KOPT-K1 (cell line): Measurements from ENCODE around the gene PPM1N.

Experiments
- H3K27ac ChIP-seq: fragments of 200-600 bp; sonication (generic); 2 replicates; pipeline ENCODE4 v1.5.1; 2016; ENCODE audit warnings: antibody characterized with exemption, mild to moderate bottlenecking, low read depth, low read length; ENCODE audit not compliant: poor library complexity, severe bottlenecking
- H3K36me3 ChIP-seq: fragments of 200-600 bp; sonication (generic); 2 replicates; pipeline ENCODE4 v1.5.1; 2017; ENCODE audit warnings: antibody characterized with exemption, mild to moderate bottlenecking, low read length, moderate library complexity; ENCODE audit not compliant: insufficient read depth
- H3K9me3 ChIP-seq: fragments of 200-600 bp; sonication (generic); 2 replicates; pipeline ENCODE4 v1.5.1; 2017; ENCODE audit warnings: antibody characterized with exemption, low read length, mild to moderate bottlenecking; ENCODE audit not compliant: insufficient read depth, poor library complexity, severe bottlenecking

The PPM1N gene

GRCh38 chr19:45495178-45495577 is 3.1 kb upstream of the PPM1N start:
- no peaks in the 10 kb centered on the region for H3K36me3 ChIP-seq
- H3K9me3 ChIP-seq, result no peaks in the 10 kb centered on the region
- no peak overlapping the region for H3K27ac ChIP-seq

- no peaks in the 10 kb centered on the region for H3K9me3 ChIP-seq
- H3K36me3 ChIP-seq, result no peaks in the 10 kb centered on the region
- no peak overlapping the region for H3K27ac ChIP-seq
Measured at GRCh38 chr19:45496349-45496953, 1.8 kb upstream of the PPM1N start.

- Histone ChIP-seq H3K36me3 (no peaks in the 10 kb centered on the region), H3K9me3 (no peaks in the 10 kb centered on the region), H3K27ac (no peak overlapping the region)
Measured at GRCh38 chr19:45497791-45498190, 452 bp upstream of the PPM1N start.

- H3K9me3 ChIP-seq, result no peaks in the 10 kb centered on the region
- no peaks in the 10 kb centered on the region for H3K36me3 ChIP-seq
- no peak overlapping the region for H3K27ac ChIP-seq
Measured at GRCh38 chr19:45499196-45500180, 1.2 kb downstream of the PPM1N start.

GRCh38 chr19:45500918-45501729 is 2.9 kb downstream of the PPM1N start:
- no peak overlapping the region for H3K27ac ChIP-seq

GRCh38 chr19:45501730-45502014 is 3.4 kb downstream of the PPM1N start:
- Histone ChIP-seq H3K9me3 (no peaks in the 10 kb centered on the region), H3K27ac (no peak overlapping the region), H3K36me3 (no peaks in the 10 kb centered on the region)

More at GRCh38 chr19:45500918-45501729, 2.9 kb downstream of the PPM1N start:
- Histone ChIP-seq H3K36me3 (no peaks in the 10 kb centered on the region), H3K9me3 (no peaks in the 10 kb centered on the region)

GRCh38 chr19:45502111-45502510 is 3.9 kb downstream of the PPM1N start:
- H3K9me3 ChIP-seq, result no peaks in the 10 kb centered on the region
- no peak overlapping the region for H3K27ac ChIP-seq
- H3K36me3 ChIP-seq, result no peaks in the 10 kb centered on the region

GRCh38 chr19:45503909-45504308 is 5.7 kb downstream of the PPM1N start:
- H3K27ac ChIP-seq, result no peak overlapping the region
- H3K9me3 ChIP-seq, result no peaks in the 10 kb centered on the region
- no peaks in the 10 kb centered on the region for H3K36me3 ChIP-seq

GRCh38 chr19:45505151-45505995 is 7.1 kb downstream of the PPM1N start:
- no peaks in the 10 kb centered on the region for H3K9me3 ChIP-seq
- H3K36me3 ChIP-seq, result no peaks in the 10 kb centered on the region
- H3K27ac ChIP-seq, result no peak overlapping the region

GRCh38 chr19:45505996-45506245 is 7.7 kb downstream of the PPM1N start:
- H3K9me3 ChIP-seq, result no peaks in the 10 kb centered on the region
- no peaks in the 10 kb centered on the region for H3K36me3 ChIP-seq
- peak overlapping the region; percentile 91 for H3K27ac ChIP-seq

- Histone ChIP-seq H3K27ac (peak overlapping the region; percentile 91), H3K36me3 (no peaks in the 10 kb centered on the region), H3K9me3 (no peaks in the 10 kb centered on the region)
Measured at GRCh38 chr19:45506246-45506988, 8.2 kb downstream of the PPM1N start.

GRCh38 chr19:45506989-45507871 is 9.0 kb downstream of the PPM1N start, which contains the start of gene VASP:
TSS of gene VASP (plus strand) at chr19:45507479. CDS start at chr19:45507772, 293 bp downstream.
- peak within 1 kb of the TSS; percentile 91 for H3K27ac ChIP-seq
- H3K9me3 ChIP-seq, result no peaks in the 10 kb centered on the region
- no peaks in the 10 kb centered on the region for H3K36me3 ChIP-seq

- peak overlapping the region; percentile 91 for H3K27ac ChIP-seq
- H3K9me3 ChIP-seq, result no peaks in the 10 kb centered on the region
- no peaks in the 10 kb centered on the region for H3K36me3 ChIP-seq
Measured at GRCh38 chr19:45507872-45508416, 9.7 kb downstream of the PPM1N start.
